Measurements from ENCODE around the gene ATE1.

ATE1 gene

DNA sequence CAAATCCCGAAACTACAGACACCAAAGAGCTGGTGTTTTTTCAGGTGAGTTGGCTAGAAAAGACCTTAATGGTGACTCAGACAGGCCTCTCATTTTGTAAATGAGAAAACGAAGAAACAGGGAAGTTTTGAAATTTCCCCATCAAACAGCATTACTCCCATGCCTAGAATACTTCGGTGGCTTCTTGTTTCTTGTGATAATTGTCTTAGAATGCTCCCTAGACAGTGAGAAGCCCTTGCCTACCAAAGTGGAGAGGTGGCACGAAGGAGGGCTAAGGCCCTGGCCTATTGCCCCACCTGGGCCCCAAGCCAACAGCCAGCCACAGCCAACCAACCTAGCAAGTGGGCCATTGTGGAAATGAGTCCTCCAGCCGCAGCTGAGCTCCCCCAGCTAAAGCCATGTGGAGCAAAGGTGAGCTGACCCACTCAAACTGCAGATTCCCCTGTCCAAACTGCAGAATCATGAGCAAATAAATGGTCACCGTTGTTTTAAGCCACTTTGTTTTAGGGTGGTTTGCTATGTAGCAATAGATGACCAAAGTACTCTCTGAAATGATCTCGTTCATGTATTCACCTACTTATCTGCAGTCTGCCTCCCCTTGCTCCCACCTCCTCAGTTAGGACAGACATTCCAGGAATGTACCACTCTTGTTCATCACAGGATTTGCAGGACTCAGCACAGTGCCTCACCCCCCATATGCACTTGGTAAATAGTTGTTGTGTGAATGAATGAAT is 231.9 kb downstream of the ATE1 start:
- DNase-seq (ENCODE audit: low spot score) = no peak

DNA sequence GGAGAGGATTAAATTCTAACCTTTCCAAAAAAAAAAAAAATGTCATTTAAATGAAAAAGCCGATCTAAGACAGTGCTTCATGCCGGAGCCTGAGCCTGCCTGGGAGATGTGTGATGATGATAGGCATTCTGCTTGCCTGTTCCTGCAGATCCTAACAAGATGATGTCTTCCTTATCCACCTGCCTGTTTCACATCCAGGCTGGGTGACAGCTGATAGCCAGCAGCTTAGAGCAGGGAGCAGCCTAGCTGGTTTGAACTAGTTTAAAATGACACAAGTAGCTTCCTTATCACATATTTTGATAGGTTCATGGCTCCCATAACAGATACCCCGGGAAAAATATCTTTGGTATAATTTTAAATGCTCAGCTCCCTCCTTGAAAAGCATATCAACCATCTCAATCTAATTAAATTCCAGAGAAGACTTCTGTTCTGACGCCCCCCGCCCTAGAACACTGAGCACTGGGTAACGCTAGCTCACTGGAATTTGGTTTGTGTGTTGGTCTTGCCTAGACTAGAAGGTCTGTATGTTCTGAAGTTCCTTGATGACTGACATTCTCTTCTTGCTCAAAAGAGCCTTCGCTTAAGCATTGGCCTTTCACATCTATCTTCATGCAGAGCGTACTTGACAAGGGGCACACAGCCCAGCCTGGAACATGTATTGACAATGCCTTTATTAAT is 232.7 kb downstream of the ATE1 start:
- no peak for DNase-seq (ENCODE audit: low spot score)

DNA sequence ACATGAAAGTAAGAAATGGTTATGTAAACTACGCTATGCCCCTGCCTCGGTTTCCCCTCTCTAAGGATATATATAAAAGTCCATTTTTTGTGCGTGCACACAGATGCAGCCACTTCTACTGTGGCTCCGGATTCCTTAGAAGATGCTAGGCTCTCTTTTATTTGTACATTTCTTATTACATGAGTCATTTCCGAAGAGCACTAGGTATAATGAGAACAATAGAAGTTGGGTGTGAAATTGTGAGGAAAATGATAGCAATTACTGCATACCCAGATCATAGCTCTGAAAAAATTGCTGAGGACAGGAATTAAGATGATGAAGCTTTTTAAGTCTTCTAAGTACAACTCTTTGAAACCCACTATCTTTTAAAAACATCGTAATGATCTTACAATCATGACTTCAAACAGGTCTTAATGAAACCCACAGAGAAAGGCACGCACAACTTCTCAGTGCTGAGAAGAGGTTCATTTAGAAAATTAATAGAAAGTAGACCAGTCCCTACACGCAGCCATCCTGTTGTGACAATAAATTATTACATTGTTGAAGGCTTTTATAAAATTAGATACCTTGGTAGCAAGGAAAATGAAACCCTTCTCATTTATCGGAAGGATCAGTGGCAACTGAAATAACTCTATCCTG is 233.4 kb downstream of the ATE1 start:
- no peak for DNase-seq (ENCODE audit: low spot score)

DNA sequence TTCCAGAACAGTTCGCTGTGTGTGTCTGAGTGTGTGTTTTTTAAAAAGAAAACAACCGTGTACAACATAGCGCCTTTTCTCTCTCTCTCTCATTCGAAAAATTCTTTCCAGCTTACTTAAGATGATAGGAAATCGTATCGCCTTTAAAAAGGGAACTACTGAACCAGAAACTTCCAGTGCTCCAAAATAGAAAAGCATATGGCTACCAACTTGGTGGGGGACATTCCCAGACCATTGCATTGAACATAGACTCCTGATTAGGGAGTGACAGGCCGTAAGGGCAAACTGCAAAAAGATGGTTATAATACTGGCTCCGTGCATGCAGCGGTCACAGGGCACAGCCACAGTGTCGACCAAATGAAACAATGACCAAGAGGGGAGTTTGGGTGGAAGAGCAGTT is 235.2 kb downstream of the ATE1 start:
- no peak for DNase-seq (ENCODE audit: low spot score)

DNA sequence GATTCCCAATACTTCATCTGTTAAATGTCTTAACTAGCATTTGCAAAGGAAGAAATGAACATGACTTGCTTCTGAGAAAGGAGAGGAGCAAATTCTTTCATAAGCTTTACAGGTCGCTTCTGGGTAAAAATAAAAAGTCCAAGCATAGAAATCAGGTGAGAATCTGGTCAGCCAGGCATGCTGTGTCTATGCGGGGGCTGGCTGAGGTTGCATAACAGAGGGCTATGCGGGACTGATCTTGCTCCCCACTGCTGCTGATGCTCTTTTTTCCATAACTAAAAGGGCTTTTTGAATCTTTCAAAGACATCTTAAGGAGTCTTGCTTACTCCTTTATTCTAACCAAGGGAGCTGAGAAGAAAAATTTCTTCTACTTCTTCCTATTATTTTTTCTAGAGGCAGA is 236.9 kb downstream of the ATE1 start:
- no peak for DNase-seq (ENCODE audit: low spot score)

All from D341Med (cell line).